Suprapubic skin (tissue), 4 donors: Measurements from ENCODE around the gene GPR52. TPM values are rescaled to one million over a fixed set of nuclear protein-coding genes. Genes with fewer than 3 reads are reported as not detected.

ENCODE experiments used
- DNase-seq, 2 donors: peaks; one replicate each; pipeline ENCODE4 v3.0.0-alpha.2; 2019; ENCODE audit warnings: low spot score in 2 of 2
- H3K27ac ChIP-seq: fragments of 200-600 bp; sonication (generic); one replicate; pipeline ENCODE4 v1.5.1; 2019
- H3K27me3 ChIP-seq: fragments of 200-600 bp; sonication (generic); one replicate; pipeline ENCODE4 v1.5.1; 2019
- H3K36me3 ChIP-seq: fragments of 200-600 bp; sonication (generic); one replicate; pipeline ENCODE4 v1.5.1; 2019
- H3K4me1 ChIP-seq: fragments of 200-600 bp; sonication (generic); one replicate; pipeline ENCODE4 v1.5.1; 2019
- H3K4me3 ChIP-seq: fragments of 200-600 bp; sonication (generic); one replicate; pipeline ENCODE4 v1.5.1; 2019; ENCODE audit warnings: mild to moderate bottlenecking
- H3K9me3 ChIP-seq: fragments of 200-600 bp; sonication (generic); one replicate; pipeline ENCODE4 v1.5.1; 2019
- EP300 ChIP-seq: sonication (generic); formaldehyde crosslinking; IDR thresholded peaks from one replicate; pipeline ENCODE4 v1.6.1; 2017; ENCODE audit warnings: antibody characterized with exemption
- POLR2A ChIP-seq, 2 donors: fragments of 450-650 bp; IDR thresholded peaks; one replicate each; pipeline ENCODE4 v1.6.1; 2017; ENCODE audit warnings: antibody characterized with exemption in 2 of 2, mild to moderate bottlenecking in 2 of 2, moderate library complexity in 2 of 2
- POLR2AphosphoS5 ChIP-seq, 3 donors: sonication (generic); formaldehyde crosslinking; IDR thresholded peaks; one replicate each; pipeline ENCODE4 v1.6.1; 2017; ENCODE audit warnings: antibody characterized with exemption in 3 of 3
- WGBS: methylation state at CpG from one replicate; pipeline ENCODE4 v1.1.5; 2018; 5-methylcytosine and 5-hydroxymethylcytosine counted together
- total RNA-seq, 4 donors: library from RNA; depleted of rRNA; stranded (reverse); fragments of >200 nt; gene quantifications; one replicate each; pipeline ENCODE4 v1.1.0, GENCODE V29; 2016
- TF ChIP-seq, protein P1 (sequence below), 2 donors: fragments of 200-600 bp in 1 of 2; fragments of 450-650 bp in 1 of 2; sonication (generic) in 1 of 2; IDR thresholded peaks; one replicate each; pipeline ENCODE4 v1.5.1; 2016 to 2019; ENCODE audit warnings: antibody characterized with exemption in 2 of 2, mild to moderate bottlenecking in 1 of 2, moderate library complexity in 1 of 2

The GPR52 gene
- total RNA-seq, 4 donors from 2014 or later, result 1.6 to 5.6 (median 1.8) TPM

DNA sequence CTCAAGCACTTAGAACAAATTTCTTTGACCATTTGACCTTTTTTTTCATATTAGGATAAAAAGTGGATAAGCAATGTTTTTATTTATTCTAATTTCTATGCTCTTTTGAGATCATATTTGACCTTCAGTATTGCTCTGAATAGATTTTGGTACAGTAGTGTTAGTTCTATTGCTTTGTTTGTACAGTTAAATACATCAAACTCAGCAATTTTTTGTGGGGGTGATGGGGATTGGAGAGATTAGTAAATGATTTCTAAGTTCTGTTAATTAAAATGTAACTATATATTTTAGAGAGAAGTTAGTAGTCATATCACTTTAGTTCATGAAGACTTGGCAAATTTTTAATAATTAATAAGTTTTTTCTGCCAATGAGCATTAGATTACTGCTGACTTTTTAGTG lies 2.4 kb upstream of the GPR52 start:
- TF ChIP-seq POLR2A (IDR thresholded peaks at IDR 0.05) (no peak), EP300 (no peak), POLR2AphosphoS5 (IDR thresholded peaks at IDR 0.05) (no peak)
- TF ChIP-seq, protein P1, sequence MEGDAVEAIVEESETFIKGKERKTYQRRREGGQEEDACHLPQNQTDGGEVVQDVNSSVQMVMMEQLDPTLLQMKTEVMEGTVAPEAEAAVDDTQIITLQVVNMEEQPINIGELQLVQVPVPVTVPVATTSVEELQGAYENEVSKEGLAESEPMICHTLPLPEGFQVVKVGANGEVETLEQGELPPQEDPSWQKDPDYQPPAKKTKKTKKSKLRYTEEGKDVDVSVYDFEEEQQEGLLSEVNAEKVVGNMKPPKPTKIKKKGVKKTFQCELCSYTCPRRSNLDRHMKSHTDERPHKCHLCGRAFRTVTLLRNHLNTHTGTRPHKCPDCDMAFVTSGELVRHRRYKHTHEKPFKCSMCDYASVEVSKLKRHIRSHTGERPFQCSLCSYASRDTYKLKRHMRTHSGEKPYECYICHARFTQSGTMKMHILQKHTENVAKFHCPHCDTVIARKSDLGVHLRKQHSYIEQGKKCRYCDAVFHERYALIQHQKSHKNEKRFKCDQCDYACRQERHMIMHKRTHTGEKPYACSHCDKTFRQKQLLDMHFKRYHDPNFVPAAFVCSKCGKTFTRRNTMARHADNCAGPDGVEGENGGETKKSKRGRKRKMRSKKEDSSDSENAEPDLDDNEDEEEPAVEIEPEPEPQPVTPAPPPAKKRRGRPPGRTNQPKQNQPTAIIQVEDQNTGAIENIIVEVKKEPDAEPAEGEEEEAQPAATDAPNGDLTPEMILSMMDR (IDR thresholded peaks at IDR 0.05), result no peak
- H3K4me3 ChIP-seq, result no peak overlapping the region
- no peak overlapping the region for H3K27ac ChIP-seq
- no peaks in the 10 kb centered on the region for H3K9me3 ChIP-seq
- H3K36me3 ChIP-seq, result no peaks in the 10 kb centered on the region
- H3K4me1 ChIP-seq, result no peaks in the 10 kb centered on the region
- no peaks in the 10 kb centered on the region for H3K27me3 ChIP-seq
- DNase-seq, result no peak

DNA sequence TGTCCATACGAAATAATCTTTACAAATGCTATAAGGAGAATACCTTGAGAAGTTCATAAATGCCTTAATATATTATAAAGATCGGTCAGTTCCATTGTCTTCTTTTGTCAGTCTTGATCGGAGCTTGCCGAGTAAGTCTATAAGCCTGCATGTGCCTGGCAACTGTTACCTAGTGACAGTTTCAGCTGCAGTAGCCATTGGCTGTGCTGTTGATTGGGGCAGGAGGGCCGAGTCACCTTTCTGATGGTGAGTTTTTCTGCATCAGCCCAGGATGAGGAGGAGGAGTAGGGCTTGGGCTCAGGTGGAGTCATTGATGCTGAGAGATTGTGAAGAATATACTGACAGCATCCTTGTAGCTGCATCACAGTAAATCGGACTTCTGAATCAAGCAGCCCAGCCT lies 1.9 kb upstream of the GPR52 start:
- Histone ChIP-seq H3K4me3 (no peak overlapping the region), H3K9me3 (no peaks in the 10 kb centered on the region), H3K27me3 (no peaks in the 10 kb centered on the region), H3K36me3 (no peaks in the 10 kb centered on the region), H3K4me1 (no peaks in the 10 kb centered on the region), H3K27ac (no peak overlapping the region)
- DNase-seq, result no peak
- no peak for TF ChIP-seq POLR2A (IDR thresholded peaks at IDR 0.05)
- TF ChIP-seq, protein P1 (IDR thresholded peaks at IDR 0.05), result no peak
- no peak for TF ChIP-seq EP300
- TF ChIP-seq POLR2AphosphoS5 (IDR thresholded peaks at IDR 0.05), result no peak
- WGBS, result 95% methylated on average over 6 of the region's 6 CpGs

DNA sequence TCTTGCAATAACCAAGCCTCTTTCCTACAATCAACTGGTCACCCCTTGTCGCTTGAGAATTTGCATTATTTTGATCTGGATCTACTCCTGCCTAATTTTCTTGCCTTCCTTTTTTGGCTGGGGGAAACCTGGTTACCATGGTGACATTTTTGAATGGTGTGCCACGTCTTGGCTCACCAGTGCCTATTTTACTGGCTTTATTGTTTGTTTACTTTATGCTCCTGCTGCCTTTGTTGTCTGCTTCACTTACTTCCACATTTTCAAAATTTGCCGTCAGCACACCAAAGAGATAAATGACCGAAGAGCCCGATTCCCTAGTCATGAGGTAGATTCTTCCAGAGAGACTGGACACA lies 743 bp downstream of the GPR52 start:
- Histone ChIP-seq H3K36me3 (no peaks in the 10 kb centered on the region), H3K27ac (no peak overlapping the region), H3K4me3 (no peak overlapping the region), H3K27me3 (no peaks in the 10 kb centered on the region), H3K9me3 (no peaks in the 10 kb centered on the region), H3K4me1 (no peaks in the 10 kb centered on the region)
- 74% methylated on average over 5 of the region's 5 CpGs for WGBS
- TF ChIP-seq, protein P1 (IDR thresholded peaks at IDR 0.05), result no peak
- TF ChIP-seq POLR2A (IDR thresholded peaks at IDR 0.05), result no peak
- no peak for TF ChIP-seq EP300
- no peak for TF ChIP-seq POLR2AphosphoS5 (IDR thresholded peaks at IDR 0.05)
- no peak for DNase-seq

DNA sequence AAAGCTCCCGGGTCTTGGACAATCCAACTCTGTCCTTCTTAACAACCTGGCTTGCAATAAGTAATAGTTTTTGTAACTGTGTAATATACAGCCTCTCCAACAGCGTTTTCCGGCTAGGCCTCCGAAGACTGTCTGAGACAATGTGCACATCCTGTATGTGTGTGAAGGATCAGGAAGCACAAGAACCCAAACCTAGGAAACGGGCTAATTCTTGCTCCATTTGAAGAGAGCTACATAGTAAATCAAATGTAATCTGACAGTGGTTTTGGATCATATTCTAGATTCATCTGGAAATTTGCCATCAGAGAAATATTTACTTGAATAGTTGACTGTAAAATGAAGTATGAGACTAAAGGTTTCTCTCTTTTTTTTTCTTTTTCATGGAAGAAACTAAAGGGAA lies 1.2 kb downstream of the GPR52 start:
- H3K9me3 ChIP-seq, result no peaks in the 10 kb centered on the region
- no peak for DNase-seq
- no peaks in the 10 kb centered on the region for H3K4me1 ChIP-seq
- H3K27ac ChIP-seq, result no peak overlapping the region
- WGBS, result 43% methylated on average over 5 of the region's 5 CpGs
- TF ChIP-seq EP300, result no peak
- TF ChIP-seq, protein P1 (IDR thresholded peaks at IDR 0.05), result no peak
- no peak for TF ChIP-seq POLR2A (IDR thresholded peaks at IDR 0.05)
- no peak for TF ChIP-seq POLR2AphosphoS5 (IDR thresholded peaks at IDR 0.05)
- no peaks in the 10 kb centered on the region for H3K27me3 ChIP-seq
- H3K4me3 ChIP-seq, result no peak overlapping the region
- no peaks in the 10 kb centered on the region for H3K36me3 ChIP-seq

DNA sequence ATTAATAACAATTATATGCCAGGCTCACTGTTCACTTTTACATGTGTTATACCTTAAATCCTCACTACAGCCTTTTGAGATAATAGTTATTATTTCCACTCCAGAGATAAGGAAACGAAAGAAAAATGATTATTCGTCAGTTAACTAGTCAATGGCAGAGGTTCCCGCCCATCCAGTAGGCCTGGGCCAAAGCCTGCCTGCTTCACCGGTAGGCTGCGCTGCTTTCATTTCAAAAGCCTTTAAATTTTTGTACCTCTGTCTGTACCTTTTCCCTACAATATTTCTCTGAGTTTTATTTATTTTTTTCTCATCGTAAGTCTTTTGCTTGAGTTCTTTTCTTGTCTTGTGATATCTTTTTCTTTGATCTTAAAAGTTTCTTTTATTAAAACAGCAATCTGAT lies 3.6 kb downstream of the GPR52 start:
- Histone ChIP-seq H3K9me3 (no peaks in the 10 kb centered on the region), H3K4me3 (no peak overlapping the region), H3K27ac (no peak overlapping the region), H3K4me1 (no peaks in the 10 kb centered on the region), H3K27me3 (no peaks in the 10 kb centered on the region), H3K36me3 (no peaks in the 10 kb centered on the region)
- WGBS, result 90% methylated on average over 6 of the region's 6 CpGs
- DNase-seq, result no peak
- no peak for TF ChIP-seq POLR2AphosphoS5 (IDR thresholded peaks at IDR 0.05)
- no peak for TF ChIP-seq EP300
- TF ChIP-seq, protein P1 (IDR thresholded peaks at IDR 0.05), result no peak
- no peak for TF ChIP-seq POLR2A (IDR thresholded peaks at IDR 0.05)
